GM23338 (cell line): ENCODE measurements around the gene NRCAM. TPM values are rescaled to one million over a fixed set of nuclear protein-coding genes. Genes with fewer than 3 reads are reported as not detected.

Experiments used
- ATAC-seq: fragments of 200-7000 bp; cut with Tn5 transposase; 3 replicates; pipeline ENCODE4 v1.9.1; 2020
- DNase-seq: peaks from one replicate; pipeline ENCODE4 v3.0.0-alpha.2; 2015; ENCODE audit warnings: low spot score
- H2AFZ ChIP-seq: fragments of 200-600 bp; sonication (generic); 2 replicates; pipeline ENCODE4 v1.8.0; 2016; ENCODE audit warnings: antibody characterized with exemption, mild to moderate bottlenecking, moderate library complexity
- H3F3A ChIP-seq: fragments of 200-600 bp; sonication (generic); replicated peaks from 2 replicates; pipeline ENCODE4 v1.8.0; 2017; ENCODE audit warnings: antibody characterized with exemption, mixed run types, low read depth
- H3K27ac ChIP-seq: fragments of 200-600 bp; sonication (generic); 2 replicates; pipeline ENCODE4 v1.6.1; 2016; ENCODE audit warnings: low read depth
- H3K27me3 ChIP-seq: fragments of 200-600 bp; sonication (generic); 2 replicates; pipeline ENCODE4 v1.8.0; 2016; ENCODE audit warnings: mild to moderate bottlenecking, mixed run types, moderate library complexity; ENCODE audit not compliant: insufficient read depth
- H3K36me3 ChIP-seq: fragments of 200-600 bp; sonication (generic); 2 replicates; pipeline ENCODE4 v1.8.0; 2016; ENCODE audit warnings: mild to moderate bottlenecking; ENCODE audit not compliant: insufficient read depth
- H3K4me1 ChIP-seq: fragments of 200-600 bp; sonication (generic); 2 replicates; pipeline ENCODE4 v1.8.0; 2016; ENCODE audit warnings: mild to moderate bottlenecking, moderate library complexity; ENCODE audit not compliant: insufficient read depth
- H3K4me2 ChIP-seq: fragments of 200-600 bp; sonication (generic); 2 replicates; pipeline ENCODE4 v1.7.1; 2017; ENCODE audit warnings: mixed run types
- H3K4me3 ChIP-seq: fragments of 200-600 bp; sonication (generic); 2 replicates; pipeline ENCODE4 v1.6.1; 2016; ENCODE audit warnings: mixed run types
- H3K79me2 ChIP-seq: fragments of 200-600 bp; sonication (generic); replicated peaks from 2 replicates; pipeline ENCODE4 v1.8.0; 2017; ENCODE audit warnings: mild to moderate bottlenecking; ENCODE audit not compliant: insufficient read depth
- H3K9me2 ChIP-seq: fragments of 200-600 bp; sonication (generic); 2 replicates; pipeline ENCODE4 v1.8.0; 2017; ENCODE audit not compliant: insufficient read depth
- H4K20me1 ChIP-seq: fragments of 200-600 bp; sonication (generic); replicated peaks from 2 replicates; pipeline ENCODE4 v1.8.0; 2017; ENCODE audit warnings: mild to moderate bottlenecking; ENCODE audit not compliant: insufficient read depth
- H3K27ac Mint-ChIP-seq: 2 replicates; pipeline ENCODE4 v1.8.0; 2020; ENCODE audit warnings: inconsistent platforms, mild to moderate bottlenecking, moderate library complexity, mixed read lengths
- H3K27me3 Mint-ChIP-seq: 3 replicates; pipeline ENCODE4 v1.8.0; 2022; ENCODE audit warnings: low read depth, mild to moderate bottlenecking, moderate library complexity, mixed read lengths, inconsistent platforms; ENCODE audit not compliant: insufficient read depth, poor library complexity
- H3K36me3 Mint-ChIP-seq: 3 replicates; pipeline ENCODE4 v1.8.0; 2021; ENCODE audit warnings: low read depth, mild to moderate bottlenecking, inconsistent platforms, moderate library complexity, mixed read lengths
- H3K4me1 Mint-ChIP-seq: 3 replicates; pipeline ENCODE4 v1.8.0; 2020; ENCODE audit warnings: mild to moderate bottlenecking, inconsistent platforms, mixed read lengths
- H3K4me3 Mint-ChIP-seq: 3 replicates; pipeline ENCODE4 v1.8.0; 2021; ENCODE audit warnings: moderate library complexity, mild to moderate bottlenecking, inconsistent platforms, mixed read lengths
- H3K9me3 Mint-ChIP-seq: 3 replicates; pipeline ENCODE4 v1.8.0; 2020; ENCODE audit warnings: moderate library complexity, mild to moderate bottlenecking, inconsistent platforms, mixed read lengths
- CREB1 ChIP-seq: fragments of 250-450 bp; sonication (Bioruptor Pico); IDR thresholded peaks from 2 replicates; pipeline ENCODE4 v1.5.0; 2020; ENCODE audit warnings: low read depth, mild to moderate bottlenecking, moderate library complexity
- CTCF ChIP-seq, 2 experiments: fragments of 200-600 bp in 1 of 2; sonication (generic) in 1 of 2; conservative IDR thresholded peaks; 2 replicates each; pipeline versions ENCODE4 v1.5.1 to v1.6.1; 2016 to 2017; ENCODE audit warnings: antibody characterized with exemption in 2 of 2, low read depth in 2 of 2, mild to moderate bottlenecking in 2 of 2, moderate library complexity in 1 of 2
- EZH2 ChIP-seq: fragments of 200-600 bp; sonication (generic); IDR thresholded peaks from one replicate; pipeline ENCODE4 v1.8.0; 2017; ENCODE audit warnings: antibody characterized with exemption, mild to moderate bottlenecking, low read depth; ENCODE audit not compliant: unreplicated experiment
- EZH2phosphoT487 ChIP-seq: fragments of 200-600 bp; sonication (generic); IDR thresholded peaks from one replicate; pipeline ENCODE4 v1.8.1; 2018; ENCODE audit warnings: antibody characterized with exemption; ENCODE audit not compliant: unreplicated experiment
- JUNB ChIP-seq: IDR thresholded peaks from one replicate; pipeline ENCODE4 v1.6.1; 2016; ENCODE audit warnings: antibody characterized with exemption; ENCODE audit not compliant: unreplicated experiment
- NANOG ChIP-seq: IDR thresholded peaks from 2 replicates; pipeline ENCODE4 v1.6.1; 2016; ENCODE audit warnings: antibody characterized with exemption, borderline replicate concordance
- POLR2AphosphoS5 ChIP-seq: IDR thresholded peaks from 2 replicates; pipeline ENCODE4 v1.6.1; 2016; ENCODE audit warnings: antibody characterized with exemption, low read depth
- ZNF114 ChIP-seq: fragments of 250-450 bp; sonication (Bioruptor Pico); IDR thresholded peaks from 2 replicates; pipeline ENCODE4 v1.5.0; 2020; ENCODE audit warnings: mild to moderate bottlenecking, moderate library complexity
- ZNF331 ChIP-seq: fragments of 250-450 bp; sonication (Bioruptor Pico); IDR thresholded peaks from 2 replicates; pipeline ENCODE4 v1.5.0; 2020; ENCODE audit warnings: low read depth, mild to moderate bottlenecking, moderate library complexity
- polyA plus RNA-seq: library from polyadenylated mRNA; unstranded; fragments of >200 nt; fragmentation: Nextera tagmentation; extraction: Ambion mirVana; gene quantifications from 2 replicates; pipeline ENCODE4 v1.2.1, GENCODE V29; 2016
- total RNA-seq: library from RNA; depleted of rRNA; stranded (reverse); fragments of >200 nt; shearing (Covaris generic); gene quantifications from 2 replicates; pipeline ENCODE4 v1.2.3, GENCODE V29; 2014
- TF ChIP-seq, protein P1 (sequence below): IDR thresholded peaks from 2 replicates; pipeline ENCODE4 v1.6.1; 2016; ENCODE audit warnings: antibody characterized with exemption
- TF ChIP-seq, protein P2 (sequence below): IDR thresholded peaks from one replicate; pipeline ENCODE4 v1.6.1; 2018; ENCODE audit warnings: antibody characterized with exemption; ENCODE audit not compliant: unreplicated experiment

Gene NRCAM
- total and polyA plus RNA-seq, 2 experiments from 2014 or later = 2.5 to 6.8 TPM

- TF ChIP-seq, protein P1, sequence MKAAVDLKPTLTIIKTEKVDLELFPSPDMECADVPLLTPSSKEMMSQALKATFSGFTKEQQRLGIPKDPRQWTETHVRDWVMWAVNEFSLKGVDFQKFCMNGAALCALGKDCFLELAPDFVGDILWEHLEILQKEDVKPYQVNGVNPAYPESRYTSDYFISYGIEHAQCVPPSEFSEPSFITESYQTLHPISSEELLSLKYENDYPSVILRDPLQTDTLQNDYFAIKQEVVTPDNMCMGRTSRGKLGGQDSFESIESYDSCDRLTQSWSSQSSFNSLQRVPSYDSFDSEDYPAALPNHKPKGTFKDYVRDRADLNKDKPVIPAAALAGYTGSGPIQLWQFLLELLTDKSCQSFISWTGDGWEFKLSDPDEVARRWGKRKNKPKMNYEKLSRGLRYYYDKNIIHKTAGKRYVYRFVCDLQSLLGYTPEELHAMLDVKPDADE = no peak
- TF ChIP-seq JUNB (no peak), EZH2phosphoT487 (no peak), ZNF114 (CRISPR knock-in tag) (no peak), NANOG (no peak), POLR2AphosphoS5 (no peak)
- TF ChIP-seq, protein P2, sequence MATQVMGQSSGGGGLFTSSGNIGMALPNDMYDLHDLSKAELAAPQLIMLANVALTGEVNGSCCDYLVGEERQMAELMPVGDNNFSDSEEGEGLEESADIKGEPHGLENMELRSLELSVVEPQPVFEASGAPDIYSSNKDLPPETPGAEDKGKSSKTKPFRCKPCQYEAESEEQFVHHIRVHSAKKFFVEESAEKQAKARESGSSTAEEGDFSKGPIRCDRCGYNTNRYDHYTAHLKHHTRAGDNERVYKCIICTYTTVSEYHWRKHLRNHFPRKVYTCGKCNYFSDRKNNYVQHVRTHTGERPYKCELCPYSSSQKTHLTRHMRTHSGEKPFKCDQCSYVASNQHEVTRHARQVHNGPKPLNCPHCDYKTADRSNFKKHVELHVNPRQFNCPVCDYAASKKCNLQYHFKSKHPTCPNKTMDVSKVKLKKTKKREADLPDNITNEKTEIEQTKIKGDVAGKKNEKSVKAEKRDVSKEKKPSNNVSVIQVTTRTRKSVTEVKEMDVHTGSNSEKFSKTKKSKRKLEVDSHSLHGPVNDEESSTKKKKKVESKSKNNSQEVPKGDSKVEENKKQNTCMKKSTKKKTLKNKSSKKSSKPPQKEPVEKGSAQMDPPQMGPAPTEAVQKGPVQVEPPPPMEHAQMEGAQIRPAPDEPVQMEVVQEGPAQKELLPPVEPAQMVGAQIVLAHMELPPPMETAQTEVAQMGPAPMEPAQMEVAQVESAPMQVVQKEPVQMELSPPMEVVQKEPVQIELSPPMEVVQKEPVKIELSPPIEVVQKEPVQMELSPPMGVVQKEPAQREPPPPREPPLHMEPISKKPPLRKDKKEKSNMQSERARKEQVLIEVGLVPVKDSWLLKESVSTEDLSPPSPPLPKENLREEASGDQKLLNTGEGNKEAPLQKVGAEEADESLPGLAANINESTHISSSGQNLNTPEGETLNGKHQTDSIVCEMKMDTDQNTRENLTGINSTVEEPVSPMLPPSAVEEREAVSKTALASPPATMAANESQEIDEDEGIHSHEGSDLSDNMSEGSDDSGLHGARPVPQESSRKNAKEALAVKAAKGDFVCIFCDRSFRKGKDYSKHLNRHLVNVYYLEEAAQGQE = no peak
Observed at GRCh38 chr7:108463613-108464012, 7.4 kb upstream of the NRCAM start (continued).

DNA sequence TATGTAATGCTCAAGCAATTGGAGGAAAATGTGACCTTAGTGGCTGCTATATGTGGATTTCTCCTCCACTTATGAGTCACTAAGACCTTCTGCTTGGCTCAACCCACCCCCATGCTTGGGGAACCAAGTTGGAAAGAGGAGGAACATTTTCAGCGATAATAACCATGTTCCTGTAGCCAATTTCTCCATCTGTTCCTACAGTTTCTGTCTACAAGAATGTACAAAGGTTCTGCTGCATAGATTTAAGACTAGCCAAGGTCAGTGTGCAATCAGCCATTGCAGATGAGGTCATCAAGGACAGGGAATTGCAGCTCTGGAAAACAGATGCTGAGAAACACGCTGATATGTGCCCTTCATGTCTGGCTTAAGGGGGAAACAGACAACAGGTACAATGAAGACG is 5.6 kb upstream of the NRCAM start:
- H3F3A ChIP-seq = 0 out of 2 replicates have a peak, but pooled peaks cover under 1% of the 10 kb centered on the region
- peaks cover 22% of the 10 kb centered on the region for H3K27me3 ChIP-seq
- no peaks in the 10 kb centered on the region for H3K9me3 Mint-ChIP-seq
- H3K4me1 Mint-ChIP-seq = peaks cover 17% of the 10 kb centered on the region
- H3K4me1 ChIP-seq = peaks cover 5% of the 10 kb centered on the region; the same call in 1 of the 2 replicates
- H3K36me3 ChIP-seq = no peaks in the 10 kb centered on the region
- TF ChIP-seq EZH2 = no peak
- TF ChIP-seq EZH2phosphoT487 = no peak
- no peak for TF ChIP-seq CTCF (conservative IDR thresholded peaks at IDR 0.05; ENCODE audit: low read depth in 2 of 2)
- TF ChIP-seq ZNF114 (CRISPR knock-in tag) = no peak
- TF ChIP-seq NANOG = no peak
- TF ChIP-seq, protein P1 = no peak
- no peak for TF ChIP-seq POLR2AphosphoS5
- TF ChIP-seq, protein P2 = no peak
- TF ChIP-seq CREB1 (CRISPR knock-in tag) = no peak
- TF ChIP-seq ZNF331 (CRISPR knock-in tag) = no peak
- no peak overlapping the region for H3K27ac Mint-ChIP-seq
- DNase-seq = no peak
- H4K20me1 ChIP-seq = no peaks in the 10 kb centered on the region
- no peak overlapping the region for H3K4me2 ChIP-seq
- ATAC-seq = no peak
- H3K36me3 Mint-ChIP-seq = no peaks in the 10 kb centered on the region; the same call in 2 of the 3 replicates
- H2AFZ ChIP-seq = no peak overlapping the region
- H3K27me3 Mint-ChIP-seq = peaks cover 20% of the 10 kb centered on the region
- H3K9me2 ChIP-seq = no peaks in the 10 kb centered on the region
- no peak overlapping the region for H3K27ac ChIP-seq
- H3K4me3 Mint-ChIP-seq = no peak overlapping the region
- no peaks in the 10 kb centered on the region for H3K79me2 ChIP-seq
- H3K4me3 ChIP-seq = no peak overlapping the region
